NCI-H1694 (cell line): ENCODE measurements around the gene BANK1.
"Not testable (repeated sequence)": the region's sequence is repeated elsewhere in the genome, so short reads cannot be mapped to it uniquely, and the experiment has no call there.

ENCODE experiments used
- DNase-seq: peaks from one replicate; lab custom pipeline; 2025; lab: John Stamatoyannopoulos, UW

BANK1 gene

DNA sequence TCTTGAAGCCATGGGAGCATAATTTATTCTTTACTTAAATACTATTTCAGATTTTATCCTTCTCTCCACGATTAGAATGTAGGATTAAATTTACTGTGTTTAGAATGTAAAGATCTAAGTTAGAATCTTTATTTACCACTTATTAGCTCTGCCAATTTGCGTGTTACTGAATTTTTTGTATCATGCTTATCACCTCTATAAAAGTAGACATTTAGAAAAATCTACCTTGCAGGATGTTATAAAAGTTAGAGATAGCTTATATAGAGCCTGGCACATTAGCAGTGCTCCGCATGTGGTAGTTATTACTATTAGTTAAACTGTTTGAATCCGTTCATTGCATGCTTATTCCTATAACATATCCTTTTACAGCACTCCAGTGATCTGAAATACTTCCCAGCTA, 97.9 kb downstream of the BANK1 start:
- DNase-seq, result no peak

DNA sequence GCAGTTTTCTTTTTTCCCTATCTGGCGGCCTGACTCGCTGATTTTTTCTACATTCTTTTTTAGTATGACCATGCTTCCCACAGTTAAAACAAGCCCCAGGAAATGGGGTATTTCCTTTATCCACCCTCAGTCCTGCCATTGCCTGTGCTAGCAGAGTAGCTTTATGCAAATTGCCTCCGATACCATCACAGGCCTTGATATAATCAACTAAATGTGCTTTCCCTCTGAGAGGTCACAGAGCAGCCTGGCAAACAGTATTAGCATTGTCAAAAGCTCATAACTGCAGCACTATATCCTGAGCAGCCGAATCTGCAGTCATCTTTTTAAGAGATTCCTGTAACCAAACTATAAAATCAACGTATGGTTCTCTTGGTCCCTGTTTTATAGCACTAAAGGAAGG, 115.0 kb downstream of the BANK1 start:
- DNase-seq, result not testable (repeated sequence)

DNA sequence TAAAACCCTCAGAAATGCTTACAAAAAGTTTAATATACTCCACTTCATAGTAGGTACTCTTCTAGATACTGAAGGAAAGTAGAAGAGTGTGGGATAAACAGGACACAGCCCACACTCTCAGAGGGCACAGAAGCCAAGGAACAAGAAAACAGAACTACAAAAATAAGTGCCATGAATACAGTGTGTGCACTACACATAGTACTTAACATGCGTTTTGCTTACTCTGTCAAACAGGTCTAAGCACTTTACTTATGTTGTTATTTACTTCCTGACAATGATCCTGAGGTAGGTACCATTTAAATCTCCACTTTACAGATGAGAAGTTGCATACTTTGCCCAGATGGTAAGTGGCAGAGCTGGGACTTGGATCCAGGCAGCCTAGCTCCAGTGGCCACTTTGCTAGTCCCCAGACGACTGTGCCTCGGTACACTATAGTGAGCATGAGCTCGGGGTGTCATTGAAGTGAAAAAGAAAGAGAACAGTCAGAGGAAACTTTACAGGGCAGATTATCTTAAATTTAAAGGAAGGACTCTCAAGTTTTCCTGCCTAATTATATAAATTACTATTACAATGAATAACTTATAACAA, 120.3 kb downstream of the BANK1 start:
- no peak for DNase-seq

DNA sequence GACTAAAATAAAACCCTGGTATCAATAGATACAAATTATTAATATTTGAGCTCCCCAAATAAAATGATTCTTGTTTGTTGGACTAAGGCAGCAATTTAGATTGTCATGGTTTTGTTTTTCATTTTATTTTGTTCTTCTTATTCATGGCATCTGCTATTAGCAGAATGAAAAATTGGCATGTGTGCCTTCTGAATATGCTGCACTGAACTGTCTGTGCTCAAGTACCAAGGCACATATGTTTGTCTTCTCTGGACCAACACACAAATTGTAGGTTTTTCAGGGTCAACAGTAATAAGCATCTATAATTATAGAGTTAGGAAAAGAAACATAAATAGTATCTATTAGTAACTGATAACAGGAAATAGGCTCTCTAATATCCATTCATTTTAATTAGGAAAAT, 121.1 kb downstream of the BANK1 start:
- no peak for DNase-seq

DNA sequence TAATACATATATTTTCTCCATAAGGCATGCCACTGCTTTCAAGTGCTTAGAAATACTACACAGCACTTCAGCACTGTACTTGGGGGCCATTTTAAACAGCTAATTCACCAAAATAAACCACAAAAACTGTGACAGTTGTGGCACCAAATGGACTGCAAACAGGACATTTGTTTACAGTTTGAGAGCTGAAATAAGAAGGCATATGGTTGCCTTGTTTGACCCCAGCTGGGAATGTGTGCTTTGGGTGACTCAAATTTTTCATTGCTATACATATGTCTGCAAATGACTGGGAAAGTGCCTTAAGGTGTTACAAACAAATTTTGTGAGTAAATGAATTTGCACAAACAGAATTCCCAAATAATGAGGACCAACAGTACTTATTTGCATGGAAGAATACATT, 124.2 kb downstream of the BANK1 start:
- peak; percentile 60 for DNase-seq

DNA sequence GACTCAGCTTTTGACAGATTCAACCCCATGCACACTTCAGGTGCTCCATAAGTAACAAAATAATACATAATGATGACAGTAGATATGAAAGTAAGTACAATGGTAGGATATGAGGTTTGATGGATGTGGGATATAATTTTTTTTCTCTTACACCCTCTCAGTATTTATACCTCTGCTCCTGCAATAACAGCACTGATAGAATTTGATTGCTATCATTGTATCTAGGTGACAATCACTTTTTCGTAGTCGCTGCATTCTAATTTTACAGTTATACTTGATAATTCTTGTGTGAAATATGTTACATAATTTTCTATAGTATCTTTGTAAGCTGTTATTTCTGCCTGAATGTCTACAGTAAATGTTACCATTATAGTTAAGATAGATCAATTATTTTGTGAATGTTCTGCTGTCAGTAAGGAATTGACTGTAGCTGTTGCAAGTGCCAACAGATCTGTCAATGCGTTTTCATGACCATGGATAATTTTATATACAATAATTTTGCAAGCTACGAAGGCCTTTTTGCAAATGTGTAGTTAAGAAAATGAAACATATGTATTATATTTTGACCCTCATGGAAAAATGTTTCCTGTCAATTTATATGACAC, 128.9 kb downstream of the BANK1 start:
- DNase-seq, result no peak

DNA sequence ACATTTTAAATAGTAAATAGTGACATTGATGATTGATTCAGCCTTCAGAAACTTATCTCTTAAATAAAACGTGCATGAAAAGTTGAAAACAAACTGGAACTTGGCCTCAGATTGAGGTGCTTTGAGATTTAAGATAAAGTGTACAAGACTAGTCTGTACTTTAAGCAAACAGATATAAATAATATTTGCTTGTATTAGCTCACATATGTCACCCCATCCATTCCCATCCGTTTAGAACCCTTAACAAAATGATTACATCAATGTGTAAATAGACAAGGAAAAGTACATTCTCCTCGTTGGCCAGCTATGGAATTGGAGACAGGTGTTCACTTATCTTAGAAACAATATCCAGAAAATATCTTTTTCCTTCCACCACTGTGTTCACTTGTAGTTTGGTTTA, 130.8 kb downstream of the BANK1 start:
- DNase-seq, result no peak

DNA sequence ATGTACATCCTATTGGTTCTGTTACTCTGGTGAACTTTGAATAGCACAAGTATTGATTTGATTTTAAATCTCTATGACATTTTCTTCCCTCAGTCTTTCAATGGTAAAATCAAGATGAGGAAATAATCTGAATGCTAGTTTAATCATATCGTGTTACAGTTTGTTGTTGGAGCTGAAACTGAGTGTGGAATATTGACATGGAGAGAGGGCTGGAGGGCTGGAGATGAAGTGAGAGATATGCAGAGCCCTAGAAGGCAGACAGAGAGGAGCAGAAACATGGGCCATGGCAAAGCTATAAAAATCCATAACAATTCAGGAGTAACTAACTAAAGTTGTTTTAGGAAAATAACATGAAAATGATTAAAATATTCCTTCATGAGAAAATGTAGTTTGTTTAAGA, 141.1 kb downstream of the BANK1 start:
- DNase-seq, result no peak

DNA sequence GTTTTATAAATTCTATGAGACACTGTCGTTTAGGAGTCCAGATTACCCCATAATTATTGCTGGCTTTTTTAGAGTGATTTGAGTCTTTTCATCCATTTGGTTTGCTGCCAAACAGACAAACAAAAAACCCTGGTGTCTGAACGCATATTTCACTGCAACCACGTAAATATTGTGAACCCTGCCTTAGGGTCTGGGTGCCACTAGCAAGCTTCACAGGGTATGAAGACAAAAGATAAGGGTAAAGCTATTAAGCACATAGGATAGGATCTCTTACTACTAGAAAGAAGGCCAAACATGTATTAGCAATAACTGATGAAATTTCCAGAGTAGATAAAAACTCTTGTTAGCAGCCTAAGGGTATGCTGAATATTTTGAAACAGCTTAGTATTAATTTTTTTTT, 143.3 kb downstream of the BANK1 start:
- DNase-seq, result no peak

DNA sequence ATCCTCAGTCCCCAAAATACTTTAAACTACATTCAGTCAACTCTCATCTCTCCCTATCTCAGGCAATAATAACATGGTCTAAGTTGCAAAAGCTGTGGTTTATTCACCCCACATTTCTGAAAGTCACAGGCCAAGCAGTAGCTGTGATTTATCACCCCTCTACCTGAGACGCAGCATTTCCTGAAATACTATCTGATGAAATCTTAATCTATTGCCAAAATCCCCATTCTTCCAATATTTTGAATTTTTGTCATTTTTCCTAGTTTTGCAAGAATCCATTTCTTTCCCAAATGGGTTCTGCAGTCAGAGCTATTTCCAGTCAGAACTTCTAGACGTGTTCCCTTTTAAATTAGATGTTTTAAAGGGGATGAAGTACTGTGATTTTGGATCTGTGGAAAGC, 148.3 kb downstream of the BANK1 start:
- no peak for DNase-seq

DNA sequence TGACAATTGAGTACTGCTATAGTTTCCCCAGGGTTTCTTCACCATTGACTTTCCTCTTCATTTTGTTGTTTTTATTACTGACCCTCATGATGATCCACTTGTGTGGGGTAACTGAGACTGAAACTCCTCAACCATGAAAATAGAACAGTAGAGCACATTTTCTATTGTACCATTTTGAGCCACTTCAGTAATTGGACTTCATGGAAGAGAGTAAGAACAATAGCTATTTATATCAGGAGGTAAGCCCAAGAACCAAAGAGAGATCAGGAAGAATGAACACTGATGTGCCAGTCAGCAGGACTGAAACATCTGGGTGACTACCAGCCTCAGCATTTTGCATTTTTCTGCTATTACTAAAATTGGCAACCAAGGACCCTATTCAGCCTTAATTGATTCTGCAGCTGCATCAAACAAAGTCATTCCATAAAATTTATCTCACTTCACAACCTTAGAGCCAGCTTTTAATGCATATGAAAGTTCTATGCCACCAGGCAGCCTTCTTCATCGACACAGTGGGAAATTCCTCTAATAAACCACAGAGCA, 151.4 kb downstream of the BANK1 start:
- no peak for DNase-seq

DNA sequence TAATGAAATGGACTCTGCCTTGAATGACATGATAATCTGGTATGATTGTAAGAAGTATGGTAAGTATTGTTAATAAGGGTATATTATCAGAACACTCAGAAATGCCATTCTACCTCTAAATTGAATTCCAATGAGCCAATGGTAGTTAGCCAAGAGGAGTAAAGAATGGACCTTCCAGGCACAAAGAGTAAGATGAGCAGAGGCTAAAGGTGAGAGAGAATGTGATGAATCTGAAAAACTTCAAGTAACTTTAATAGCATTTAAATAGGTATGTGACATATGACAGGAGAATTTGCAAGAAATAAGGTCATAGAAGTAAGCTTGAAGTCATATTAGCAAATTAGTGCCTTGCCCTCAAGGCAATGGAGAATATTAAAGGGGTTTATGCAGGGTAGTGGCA, 152.4 kb downstream of the BANK1 start:
- DNase-seq, result no peak

DNA sequence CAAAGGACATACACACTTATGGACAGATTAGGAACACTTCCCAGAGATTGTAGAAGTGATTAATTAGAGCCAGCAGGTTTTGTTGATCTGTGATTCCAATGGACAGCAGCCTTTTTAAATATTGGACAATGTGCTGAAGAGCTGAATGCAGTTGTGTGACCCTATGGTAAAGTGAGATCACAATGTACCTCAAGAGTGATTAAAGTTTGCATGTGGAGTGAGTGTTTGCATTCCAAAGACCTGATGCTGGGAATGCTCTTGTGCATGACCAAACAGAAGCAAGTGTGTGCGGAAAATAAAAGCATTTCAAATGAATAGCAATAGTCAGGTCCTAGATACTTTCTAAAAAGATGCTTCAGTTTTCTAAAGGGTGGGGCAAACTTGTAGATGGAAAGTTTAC, 154.1 kb downstream of the BANK1 start:
- DNase-seq, result no peak

DNA sequence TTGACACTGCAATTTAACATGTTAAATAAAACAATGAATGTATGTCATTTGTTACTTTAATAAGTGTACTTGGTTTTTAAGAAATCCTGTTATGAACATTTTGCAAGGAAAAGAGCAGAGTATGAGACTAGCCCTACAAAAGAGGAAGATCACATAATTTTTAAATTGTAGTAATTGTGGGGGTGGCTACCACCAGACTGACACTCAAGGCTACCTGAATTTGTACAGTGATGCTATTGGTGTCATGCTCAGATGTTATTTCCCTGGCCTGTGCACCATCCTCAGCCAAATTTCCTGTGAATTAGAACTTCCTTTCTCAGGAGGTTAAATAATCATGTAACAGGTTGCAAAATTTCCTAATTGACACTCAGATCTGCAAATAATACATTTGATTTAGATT, 157.5 kb downstream of the BANK1 start:
- DNase-seq, result no peak

DNA sequence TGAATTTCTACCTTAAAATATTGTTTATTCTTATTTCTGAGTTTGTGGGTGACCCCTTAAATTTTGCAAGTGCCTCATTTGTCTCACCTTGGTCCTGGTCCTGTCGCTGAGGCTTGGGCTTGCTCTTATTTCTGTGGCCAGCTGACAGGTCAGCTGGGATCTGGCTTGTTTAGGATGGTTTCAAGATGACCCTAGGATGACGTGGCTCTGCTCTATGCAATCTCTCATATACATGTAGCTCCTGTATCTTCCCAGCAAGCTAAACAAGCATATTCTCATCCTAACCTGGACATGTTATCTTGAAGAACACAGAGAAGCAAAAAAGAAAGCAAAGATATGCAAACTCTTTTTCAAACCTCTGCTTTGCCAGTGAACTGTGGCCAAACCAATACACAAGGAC, 158.4 kb downstream of the BANK1 start:
- DNase-seq, result no peak

DNA sequence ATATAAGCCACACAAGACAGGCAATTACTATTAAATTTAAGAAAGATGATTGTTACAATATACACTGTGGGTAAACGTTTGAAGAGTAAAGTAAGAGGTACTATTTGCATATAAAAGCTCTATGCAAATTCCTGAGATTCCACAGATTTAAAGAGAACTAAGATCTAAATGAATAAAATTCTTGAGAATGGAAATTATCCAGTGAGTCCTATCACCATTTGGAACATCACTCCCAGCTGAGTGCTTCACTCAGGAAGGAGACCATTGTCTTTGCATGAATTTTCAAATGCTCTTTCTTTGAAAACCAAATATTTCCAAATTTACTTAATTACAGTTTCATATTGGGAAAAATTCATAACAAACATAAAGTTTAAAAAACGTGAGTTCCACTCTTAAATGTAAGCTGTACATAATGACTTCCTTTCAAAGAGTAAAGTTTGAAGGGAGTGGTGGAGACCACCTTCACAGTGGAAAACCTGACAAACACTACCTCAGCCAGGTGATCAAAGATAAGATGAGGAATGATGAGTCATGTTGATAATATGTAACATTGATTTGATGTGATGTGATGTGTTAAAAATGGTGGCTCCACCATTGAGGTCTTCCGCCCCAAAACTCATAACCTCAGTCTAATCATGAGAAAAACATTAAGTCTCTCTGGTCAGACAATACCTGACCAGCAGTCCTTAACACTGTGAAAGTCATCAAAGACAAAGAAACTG, 159.9 kb downstream of the BANK1 start:
- no peak for DNase-seq

DNA sequence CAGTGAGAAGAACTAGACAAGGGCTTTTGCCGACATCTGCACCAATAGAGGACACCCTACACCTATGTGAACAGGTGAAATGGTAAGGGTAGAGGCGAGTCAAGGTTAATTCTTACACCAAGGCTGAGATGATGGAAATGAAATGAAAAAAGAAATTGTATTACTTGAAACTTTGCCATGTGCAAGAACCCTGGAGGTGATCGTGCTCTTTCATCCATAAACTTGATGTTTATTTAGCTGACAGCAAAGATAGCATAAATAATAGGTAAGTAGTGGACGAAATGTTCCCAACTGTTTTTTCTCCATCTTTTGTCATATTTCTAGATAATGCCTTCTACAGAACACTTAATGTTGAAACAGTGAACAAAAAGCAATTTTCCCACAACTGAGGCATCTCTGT, 162.5 kb downstream of the BANK1 start:
- no peak for DNase-seq

DNA sequence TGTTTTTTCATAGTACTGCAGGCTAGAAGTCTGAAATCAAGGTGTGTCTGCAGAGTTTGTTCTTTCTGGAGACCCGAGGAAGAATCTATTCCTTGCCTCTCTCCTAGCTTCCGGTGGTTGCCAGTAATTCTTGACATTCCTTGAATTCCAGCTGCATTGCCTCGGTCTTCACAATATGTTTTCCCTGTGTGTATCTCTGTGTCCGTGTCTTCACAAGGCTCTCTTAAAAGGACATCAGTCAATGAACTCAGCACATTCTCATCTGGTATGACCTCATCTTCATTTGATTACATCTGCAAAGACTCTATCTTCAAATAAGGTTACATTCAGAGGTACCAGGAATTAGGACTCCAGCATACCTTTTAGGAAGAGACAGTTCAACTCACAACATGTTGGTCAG, 163.4 kb downstream of the BANK1 start:
- DNase-seq, result no peak

DNA sequence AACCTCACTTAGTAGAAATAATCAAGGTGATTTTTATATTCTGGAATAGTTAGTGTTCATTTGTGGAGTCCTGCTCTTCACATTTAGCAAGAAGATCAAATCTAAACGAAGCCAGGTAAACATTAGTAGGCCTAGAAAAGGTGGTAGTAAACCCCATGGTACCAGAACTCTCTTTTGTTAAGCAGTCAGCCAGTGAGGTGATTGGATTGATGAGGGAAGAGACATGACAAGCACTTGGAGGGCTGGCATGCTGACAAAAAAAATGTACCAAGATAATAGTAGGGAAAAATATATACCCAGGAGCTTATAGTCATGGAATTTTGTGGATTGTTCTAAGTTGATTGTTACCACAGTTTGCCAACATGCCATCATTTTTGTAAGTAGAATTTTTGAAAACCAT, 163.8 kb downstream of the BANK1 start:
- peak; percentile 36 for DNase-seq

DNA sequence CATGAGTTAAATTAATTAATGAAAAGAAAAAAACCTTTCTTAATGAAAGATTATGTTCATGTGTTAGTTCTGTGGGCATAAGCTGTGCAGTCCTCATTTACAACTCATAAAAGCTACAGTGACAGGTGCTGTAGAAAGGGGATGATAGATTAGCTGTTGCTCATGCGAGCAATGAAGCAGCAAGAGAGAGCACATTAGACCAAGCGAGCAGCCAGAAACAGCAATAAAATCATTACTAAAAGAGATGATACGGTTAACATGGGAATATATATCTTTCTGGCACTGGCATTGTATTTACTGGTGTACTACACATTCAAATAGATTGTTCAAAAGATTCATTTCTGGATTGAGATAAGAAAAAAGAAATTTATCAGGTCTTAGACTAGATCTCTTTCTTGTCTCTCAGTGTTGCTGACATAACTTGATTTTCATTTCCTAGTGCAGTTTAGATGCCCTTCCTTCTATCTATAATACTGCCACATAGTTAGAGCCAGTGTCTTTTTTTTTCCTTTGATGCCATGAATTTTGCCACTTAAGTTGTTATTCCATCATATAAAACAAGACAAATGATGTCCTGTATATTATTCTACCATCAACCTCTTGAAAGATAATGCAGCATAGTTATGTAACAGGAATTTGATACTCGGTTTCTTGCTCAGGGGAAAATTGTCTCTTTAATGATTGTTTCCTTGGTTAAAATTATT, 164.6 kb downstream of the BANK1 start:
- peak; percentile 61 for DNase-seq

DNA sequence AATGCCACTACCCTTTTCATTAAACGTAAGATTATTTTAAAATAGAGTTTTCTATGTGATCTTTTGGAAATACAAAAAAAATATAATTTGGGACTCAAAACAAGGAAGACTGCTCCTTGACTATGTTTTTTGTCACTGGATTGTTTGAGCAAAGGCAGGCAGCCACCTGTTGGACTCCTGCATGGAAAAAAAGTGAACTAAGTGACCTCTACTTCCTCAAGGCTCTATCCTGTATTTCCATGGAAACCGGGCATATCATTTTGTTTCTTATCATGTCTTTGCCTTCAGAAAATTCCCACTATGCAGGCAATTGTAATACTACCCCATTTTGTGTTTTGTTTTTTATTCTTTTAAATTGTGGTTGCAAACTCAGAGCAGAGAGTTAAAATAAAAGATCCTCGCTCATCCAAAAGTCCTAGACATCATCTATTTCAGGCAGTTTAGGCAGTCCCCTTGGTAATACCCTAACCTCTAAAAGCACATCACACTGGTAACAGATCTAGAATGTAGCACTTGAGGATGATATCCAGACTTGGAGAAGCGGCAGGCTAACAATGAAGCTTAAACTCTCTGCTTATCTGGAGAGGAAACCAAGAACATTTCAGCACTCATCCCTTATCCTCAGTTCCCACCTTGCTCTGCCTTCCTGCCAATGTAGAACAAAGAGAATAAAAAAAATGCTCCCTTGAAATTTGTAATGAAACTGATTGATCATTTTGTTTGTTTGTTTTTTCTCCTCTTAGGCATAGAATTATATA, 165.7 kb downstream of the BANK1 start:
- DNase-seq, result no peak

DNA sequence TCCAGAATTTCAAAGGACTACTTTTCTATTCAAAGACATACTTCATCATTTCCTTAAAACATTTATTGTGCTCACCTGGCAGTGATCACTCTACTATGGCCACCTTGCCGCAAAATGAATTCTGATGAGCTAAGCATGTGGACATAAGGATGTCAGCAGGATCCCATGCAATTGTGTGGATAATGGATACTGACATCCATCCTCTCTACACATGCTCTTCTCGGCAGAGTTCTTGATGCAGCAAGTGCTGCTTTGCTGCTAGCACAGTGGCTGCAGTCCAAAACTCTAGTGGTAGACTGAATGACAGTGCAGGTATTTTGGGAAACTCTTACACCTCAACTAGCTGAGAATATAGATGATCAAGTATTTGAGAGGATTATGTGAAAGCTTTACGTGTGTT, 168.0 kb downstream of the BANK1 start:
- DNase-seq, result peak; percentile 66
